Measurements from ENCODE around the gene MTCL1.

DNA sequence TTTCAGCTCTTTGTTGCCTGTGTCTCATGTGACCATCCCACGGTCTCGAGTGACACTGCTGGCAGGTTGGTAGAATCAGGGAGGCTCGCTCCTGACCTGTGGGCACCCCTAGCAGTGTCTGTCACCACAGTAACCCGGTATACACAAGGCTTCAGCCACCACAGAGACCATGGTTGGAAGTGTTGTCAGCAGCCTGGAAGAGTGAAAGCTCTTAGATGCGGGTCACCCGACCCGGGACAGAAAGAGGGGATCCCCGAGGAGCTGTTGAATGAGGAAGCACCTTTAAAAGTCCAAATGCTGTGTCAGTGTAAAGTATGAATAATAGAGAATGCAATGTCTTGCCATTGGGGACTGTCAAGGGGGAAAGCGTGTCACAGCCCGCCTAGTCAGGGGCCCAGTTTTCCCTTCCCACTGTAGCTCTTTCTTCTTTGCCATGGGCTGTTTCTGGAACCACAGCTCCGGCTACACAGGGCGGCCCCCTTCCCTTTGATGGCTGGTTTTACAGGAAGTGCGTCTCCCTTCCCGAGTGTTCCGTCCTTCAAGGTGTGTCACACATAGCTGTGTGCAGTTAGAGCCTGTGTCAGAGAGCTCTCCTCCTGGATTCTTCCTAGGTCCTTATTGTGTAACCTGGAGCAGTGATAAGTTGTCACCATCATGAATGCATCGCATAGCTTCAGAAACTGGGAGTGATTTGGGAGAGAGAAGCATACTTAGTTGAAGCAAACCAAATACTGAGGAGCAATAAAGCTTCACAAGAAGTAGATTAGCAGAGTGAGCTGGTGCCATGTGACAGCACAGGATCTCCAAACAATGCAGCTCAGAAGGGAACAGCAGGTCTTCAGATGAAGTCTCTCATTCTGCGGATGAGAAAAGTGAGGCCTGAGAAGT lies 81.4 kb downstream of the MTCL1 start:
- TF ChIP-seq CTCF (IDR thresholded peaks at IDR 0.05; ENCODE audit: low read length) (no peak), EZH2 (IDR thresholded peaks at IDR 0.05; ENCODE audit: borderline replicate concordance, low read length) (no peak)
